GM19025 (cell line): ENCODE results near the gene CFAP97D2.
"Not testable (repeated sequence)": the region's sequence is repeated elsewhere in the genome, so short reads cannot be mapped to it uniquely, and the experiment has no call there.

ENCODE experiments used
- ATAC-seq: cut with Tn5 transposase; IDR thresholded peaks from one replicate; pipeline ENCODE4 v1.9.1; 2021; ENCODE audit warnings: mild to moderate bottlenecking, low read depth, moderate library complexity; ENCODE audit not compliant: unreplicated experiment

CFAP97D2 gene

GRCh38 chr13:114179087-114179658, at the start of gene CFAP97D2:
Gene CFAP97D2 (plus strand): TSS chr13:114179257. CDS start chr13:114179331, 74 bp downstream.
- no peak for ATAC-seq

DNA sequence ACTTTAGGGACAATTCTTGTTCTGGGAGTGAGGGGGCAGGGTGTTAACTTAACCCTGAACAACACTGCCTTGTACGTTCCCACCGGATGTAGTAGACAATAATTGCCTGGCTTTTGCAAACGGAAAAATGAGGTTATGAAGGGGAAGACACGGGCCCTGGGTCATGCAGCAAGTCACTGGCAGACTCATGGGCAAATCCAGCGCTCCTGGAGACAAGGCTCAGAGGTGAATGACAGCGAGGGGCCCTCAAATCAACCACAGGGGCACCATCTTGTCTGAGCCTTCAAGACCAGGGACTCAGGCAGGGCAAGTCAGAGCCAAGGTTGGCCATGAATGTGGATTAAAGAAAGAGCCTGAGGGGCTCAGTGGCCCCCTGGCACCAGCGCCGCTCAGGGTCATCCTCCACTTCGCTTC, 49.4 kb upstream of the CFAP97D2 start:
- no peak for ATAC-seq

GRCh38 chr13:114130131-114130836, 48.8 kb upstream of the CFAP97D2 start:
- no peak for ATAC-seq

DNA sequence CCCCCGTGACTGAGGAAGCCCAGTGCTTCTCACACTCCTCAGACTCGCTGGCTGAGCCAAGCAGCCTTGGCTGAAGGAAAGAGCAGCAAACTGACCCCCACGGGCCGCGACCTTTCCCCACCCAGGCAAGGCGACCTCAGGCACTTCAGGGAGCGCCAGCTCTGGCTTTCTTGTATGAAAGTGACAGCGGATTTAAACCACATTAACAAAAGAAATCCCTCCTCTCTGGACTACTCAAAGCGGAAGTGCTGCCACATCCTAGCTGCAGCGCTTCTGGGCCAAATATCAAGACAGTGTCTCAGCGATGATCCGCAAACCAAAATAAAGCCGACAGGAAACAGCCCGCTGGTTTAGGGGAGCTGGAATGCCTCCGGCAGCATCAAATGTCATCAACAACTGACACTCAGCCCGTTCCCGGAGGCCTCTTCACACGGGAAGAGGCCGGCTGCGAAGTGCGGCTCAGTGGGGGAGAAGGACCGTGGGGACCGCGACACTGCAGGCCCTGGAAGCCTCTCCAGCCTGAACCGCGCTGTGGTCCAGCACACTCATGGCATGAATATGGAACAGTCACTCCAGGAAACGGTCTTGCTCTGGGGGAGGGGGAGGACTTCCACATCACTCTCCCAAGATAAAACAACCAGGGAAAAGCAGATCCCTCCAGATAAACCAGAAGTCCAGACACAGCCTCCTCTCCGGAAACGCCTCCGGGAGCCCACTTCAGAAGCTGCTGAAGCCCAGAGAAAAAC, 48.0 kb upstream of the CFAP97D2 start:
- no peak for ATAC-seq

DNA sequence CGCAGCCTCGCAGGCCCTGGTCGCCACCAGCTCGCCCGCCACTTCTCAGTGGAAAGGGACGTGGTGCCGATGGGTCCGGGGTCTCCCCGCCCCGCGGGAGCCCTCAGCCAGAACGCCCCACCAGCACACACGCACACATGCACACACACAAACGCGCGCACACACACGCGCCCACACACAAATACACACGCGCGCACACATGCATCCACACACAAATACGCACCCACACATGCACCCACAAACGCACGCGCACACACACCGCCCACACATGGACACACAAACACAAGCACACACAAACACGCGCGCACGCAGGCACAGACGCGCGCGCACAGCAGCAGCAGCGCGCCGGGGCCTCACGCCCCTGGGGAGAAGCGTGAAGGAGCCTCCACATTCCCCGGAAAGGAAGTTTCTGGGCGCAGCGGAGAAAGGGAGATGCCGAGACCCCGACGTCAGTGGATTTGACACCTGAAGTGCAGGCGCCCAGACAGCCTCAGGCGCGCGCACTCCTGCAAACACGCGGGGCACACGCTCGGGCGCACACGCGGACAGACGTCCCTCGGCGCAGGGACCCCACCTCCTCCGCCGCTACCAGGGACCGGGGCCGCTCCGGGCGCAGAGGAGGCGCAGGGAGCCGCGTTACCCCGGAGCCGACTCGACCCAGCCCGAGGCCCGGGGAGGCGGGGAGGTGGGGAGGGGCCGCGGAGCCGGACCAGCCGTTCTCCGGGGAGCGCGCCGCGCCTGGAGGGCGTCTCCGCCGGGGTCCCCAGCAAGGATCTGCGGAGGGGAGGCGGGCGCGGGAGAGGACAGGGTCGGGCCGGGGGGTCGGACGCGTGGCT, 47.3 kb upstream of the CFAP97D2 start:
- ATAC-seq = peak; percentile 2

DNA sequence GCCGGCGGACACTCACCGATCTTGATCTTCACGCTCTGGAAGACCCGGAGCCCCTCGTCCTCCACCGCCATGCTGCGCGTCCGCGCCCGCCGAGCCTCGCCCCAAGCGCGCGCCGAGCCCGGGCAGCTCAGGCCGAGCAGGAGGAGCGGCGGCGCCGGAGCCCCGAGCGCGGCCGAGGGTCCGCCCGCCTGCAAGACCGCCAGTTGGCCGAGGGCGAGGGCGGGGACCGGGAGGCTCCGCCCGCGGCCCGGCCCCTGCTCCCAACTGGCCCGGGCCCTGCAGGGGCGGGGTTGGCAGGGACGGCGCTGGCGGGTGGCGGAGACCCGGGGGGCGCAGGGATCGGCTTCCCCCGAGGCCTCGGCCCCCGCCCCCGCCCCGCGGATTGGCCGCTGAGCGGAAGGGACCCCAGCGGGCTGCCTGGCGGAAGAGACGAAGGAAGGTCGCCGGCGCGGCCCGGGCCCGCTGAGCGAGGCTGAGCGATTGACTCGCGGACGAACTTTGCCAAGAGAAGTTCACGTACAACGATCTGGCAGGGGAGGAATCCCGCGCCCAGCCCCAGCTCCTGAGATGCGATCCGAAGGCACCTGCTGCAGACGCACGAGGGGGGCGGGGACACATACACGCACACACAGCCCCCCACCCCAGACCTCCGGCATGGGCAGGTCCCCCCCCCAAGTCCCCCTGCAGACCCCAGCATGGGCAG, 46.5 kb upstream of the CFAP97D2 start, which contains the start of gene RASA3:
RASA3 (minus strand) TSS at position 205 of the 703 bp plus-strand sequence; CDS start at position 71, 134 bp downstream.
- ATAC-seq = peak; percentile 58

GRCh38 chr13:114133126-114133525, 45.9 kb upstream of the CFAP97D2 start:
- not testable (repeated sequence) for ATAC-seq

DNA sequence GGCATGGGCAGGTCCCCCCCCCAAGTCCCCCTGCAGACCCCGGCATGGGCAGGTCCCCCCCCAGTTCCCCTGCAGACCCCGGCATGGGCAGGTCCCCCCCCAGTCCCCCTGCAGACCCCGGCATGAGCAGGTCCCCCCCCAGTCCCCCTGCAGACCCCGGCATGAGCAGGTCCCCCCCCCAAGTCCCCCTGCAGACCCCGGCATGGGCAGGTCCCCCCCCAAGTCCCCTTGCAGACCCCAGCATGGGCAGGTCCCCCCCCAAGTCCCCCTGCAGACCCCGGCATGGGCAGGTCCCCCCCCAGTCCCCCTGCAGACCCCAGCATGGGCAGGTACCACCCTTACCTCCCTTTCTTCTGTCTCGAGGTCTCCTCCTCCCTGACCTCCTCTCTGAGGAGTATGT, 45.5 kb upstream of the CFAP97D2 start:
- ATAC-seq = not testable (repeated sequence)

DNA sequence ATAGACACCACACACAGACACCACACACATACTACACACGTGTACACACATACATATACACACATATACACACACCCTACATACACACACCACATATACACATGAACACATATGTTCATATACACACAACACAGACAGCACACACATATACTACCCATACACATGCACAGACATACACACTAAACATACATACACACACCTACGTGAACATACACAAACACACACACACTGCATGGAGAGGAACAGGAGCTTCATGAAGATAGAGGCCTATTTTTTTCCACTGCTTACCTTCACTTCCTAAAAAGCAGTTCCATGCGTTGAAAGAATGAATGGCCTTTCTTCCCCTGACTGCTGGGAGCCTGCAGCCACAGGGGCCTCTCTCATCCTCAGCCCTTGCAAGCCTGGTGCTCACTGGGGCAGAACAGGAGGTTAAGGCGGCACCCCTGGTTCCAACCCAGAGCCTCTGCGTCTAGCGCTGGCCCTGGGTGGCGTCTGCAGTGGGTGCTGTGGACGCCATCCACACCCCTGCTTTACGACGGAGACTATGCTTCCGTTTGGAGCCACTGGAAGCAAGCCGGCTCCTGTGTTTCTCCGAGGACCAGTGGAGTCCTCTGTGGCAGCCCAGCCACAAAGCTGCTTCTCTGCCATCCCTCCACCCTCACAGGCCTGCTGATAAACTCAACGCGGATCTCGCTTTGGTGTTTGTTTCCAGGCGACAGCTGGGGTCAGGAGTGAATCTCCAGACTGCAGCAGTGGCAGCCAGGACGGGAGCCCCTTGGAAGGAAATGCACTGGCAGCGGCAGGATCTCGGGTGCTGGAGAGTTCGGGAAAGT, 44.7 kb upstream of the CFAP97D2 start:
- ATAC-seq = no peak

DNA sequence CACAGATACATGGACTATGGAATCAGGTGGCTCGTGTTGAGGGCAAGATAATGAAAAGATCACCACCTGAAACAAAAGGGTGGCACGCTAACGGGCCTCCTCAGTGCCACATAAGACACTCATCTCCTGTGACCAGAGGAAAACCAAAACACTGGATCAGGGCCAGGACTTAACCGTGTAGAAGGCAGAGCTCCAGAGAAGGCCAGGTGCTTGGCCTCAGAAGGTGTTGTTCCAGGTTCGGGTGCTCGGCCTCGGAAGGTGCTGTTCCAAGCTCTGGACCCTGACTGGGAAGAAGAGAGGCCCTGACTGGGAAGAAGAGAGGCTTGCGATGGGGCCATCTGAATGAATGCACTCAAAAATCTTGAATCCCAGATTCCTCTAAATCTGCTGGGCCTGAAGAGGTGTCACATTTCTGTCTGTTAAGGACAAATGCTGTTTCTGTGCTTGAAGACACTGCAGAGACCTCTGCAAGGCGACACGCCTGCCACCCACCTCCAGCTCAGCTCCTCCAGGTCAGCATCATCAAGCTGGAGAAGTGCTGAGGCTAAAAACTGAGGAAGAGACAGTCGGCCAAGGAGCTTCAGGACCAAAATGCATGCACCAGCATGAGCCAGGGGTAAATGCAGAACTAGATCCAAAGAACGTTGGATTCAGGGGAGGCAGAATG, 44.0 kb upstream of the CFAP97D2 start:
- no peak for ATAC-seq

GRCh38 chr13:114135731-114136171, 43.3 kb upstream of the CFAP97D2 start:
- no peak for ATAC-seq

- ATAC-seq = no peak
Observed at GRCh38 chr13:114136576-114136975, 42.5 kb upstream of the CFAP97D2 start.

GRCh38 chr13:114140131-114140905, 38.7 kb upstream of the CFAP97D2 start:
- ATAC-seq = no peak

GRCh38 chr13:114140906-114141250, 38.2 kb upstream of the CFAP97D2 start:
- ATAC-seq = no peak

DNA sequence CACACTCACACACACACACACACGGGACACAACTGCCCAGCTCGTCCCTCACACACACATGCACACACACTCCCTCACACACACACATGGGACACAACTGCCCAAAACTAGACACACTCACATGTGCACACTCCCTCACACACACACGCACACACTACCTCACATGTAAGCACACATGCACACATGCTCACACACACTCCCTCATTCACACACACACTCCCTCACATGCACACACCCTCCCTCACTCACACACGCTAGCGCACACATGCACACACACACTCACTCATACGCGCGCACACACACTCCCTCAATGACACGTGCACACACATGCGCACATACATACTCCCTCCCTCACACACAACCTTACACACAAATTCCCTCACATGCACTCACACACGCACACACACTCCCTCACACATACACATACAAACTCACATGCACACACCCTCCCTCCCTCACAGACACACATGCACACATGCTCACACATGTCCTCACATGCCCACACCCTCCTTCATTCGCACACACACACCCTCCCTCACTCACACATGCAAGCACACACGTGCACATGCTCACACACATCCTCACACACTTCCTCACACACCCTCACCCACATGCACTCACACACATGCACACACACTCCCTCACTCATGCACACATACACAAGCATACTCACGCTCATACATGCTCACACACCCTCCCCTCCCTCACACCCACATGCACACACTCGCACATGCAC, 37.6 kb upstream of the CFAP97D2 start:
- ATAC-seq = no peak

- no peak for ATAC-seq
Observed at GRCh38 chr13:114142137-114142550, 36.9 kb upstream of the CFAP97D2 start.
